Stimulated activated CD8-positive, alpha-beta memory T cell treated with anti-CD3 and anti-CD28 coated beads, Interleukin-7, amount 100 ng/mL, for 1 hour (primary cell): ENCODE measurements around the gene CDH13.

Experiments used
- DNase-seq, 2 donors: peaks; one replicate each; pipeline ENCODE4 v3.0.0-alpha.2; 2020; ENCODE audit warnings: low read depth in 2 of 2

Gene CDH13

GRCh38 chr16:83574388-83574787, 947.6 kb downstream of the CDH13 start:
- no peak for DNase-seq

GRCh38 chr16:83577078-83577745, 950.4 kb downstream of the CDH13 start:
- DNase-seq, result no peak

- DNase-seq, result no peak
These were observed 951.4 kb downstream of the CDH13 start for GRCh38 chr16:83578171-83578570.

- DNase-seq, result no peak
These were observed 952.3 kb downstream of the CDH13 start for GRCh38 chr16:83579027-83579426.

- DNase-seq, result no peak
These were observed 952.7 kb downstream of the CDH13 start for GRCh38 chr16:83579436-83579835.

GRCh38 chr16:83581082-83581481, 954.3 kb downstream of the CDH13 start:
- DNase-seq, result no peak

- DNase-seq, result no peak
These were observed 955.4 kb downstream of the CDH13 start for GRCh38 chr16:83581994-83582747.

GRCh38 chr16:83586036-83586435, 959.3 kb downstream of the CDH13 start:
- no peak for DNase-seq

- no peak for DNase-seq
These were observed 959.9 kb downstream of the CDH13 start for GRCh38 chr16:83586461-83587200.

GRCh38 chr16:83587201-83587600, 960.4 kb downstream of the CDH13 start:
- no peak for DNase-seq

- no peak for DNase-seq
These were observed 961.3 kb downstream of the CDH13 start for GRCh38 chr16:83588070-83588469.

- no peak for DNase-seq
These were observed 962.8 kb downstream of the CDH13 start for GRCh38 chr16:83589576-83589975.

- no peak for DNase-seq
These were observed 966.0 kb downstream of the CDH13 start for GRCh38 chr16:83592778-83593177.

- DNase-seq, result no peak
These were observed 973.2 kb downstream of the CDH13 start for GRCh38 chr16:83599789-83600462.

GRCh38 chr16:83602761-83603722, 976.3 kb downstream of the CDH13 start:
- no peak for DNase-seq

GRCh38 chr16:83603723-83604570, 977.2 kb downstream of the CDH13 start:
- no peak for DNase-seq

- no peak for DNase-seq
These were observed 979.8 kb downstream of the CDH13 start for GRCh38 chr16:83606486-83607030.

GRCh38 chr16:83609178-83609577, 982.4 kb downstream of the CDH13 start:
- no peak for DNase-seq

- DNase-seq, result no peak
These were observed 988.6 kb downstream of the CDH13 start for GRCh38 chr16:83615141-83615952.
